HG02943 (cell line): Measurements from ENCODE around the gene ARHGAP10.

Experiments used
- ATAC-seq: cut with Tn5 transposase; IDR thresholded peaks from one replicate; pipeline ENCODE4 v1.9.1; 2021; ENCODE audit warnings: mild to moderate bottlenecking, low read depth, moderate library complexity; ENCODE audit not compliant: unreplicated experiment

Gene ARHGAP10

GRCh38 chr4:148015468-148015867 is 283.6 kb downstream of the ARHGAP10 start:
- ATAC-seq = no peak

- ATAC-seq = no peak
Measured at GRCh38 chr4:148016063-148016637, 284.3 kb downstream of the ARHGAP10 start.

- no peak for ATAC-seq
Measured at GRCh38 chr4:148017801-148018200, 285.9 kb downstream of the ARHGAP10 start.

GRCh38 chr4:148021686-148022085 is 289.8 kb downstream of the ARHGAP10 start:
- ATAC-seq = no peak

GRCh38 chr4:148022975-148023374 is 291.1 kb downstream of the ARHGAP10 start:
- no peak for ATAC-seq

GRCh38 chr4:148023512-148024181 is 291.8 kb downstream of the ARHGAP10 start:
- no peak for ATAC-seq

- ATAC-seq = no peak
Measured at GRCh38 chr4:148025981-148026380, 294.1 kb downstream of the ARHGAP10 start.

GRCh38 chr4:148027201-148027600 is 295.3 kb downstream of the ARHGAP10 start:
- ATAC-seq = no peak

GRCh38 chr4:148029781-148030180 is 297.9 kb downstream of the ARHGAP10 start:
- ATAC-seq = no peak

- no peak for ATAC-seq
Measured at GRCh38 chr4:148030193-148030873, 298.4 kb downstream of the ARHGAP10 start.

- ATAC-seq = no peak
Measured at GRCh38 chr4:148034813-148035212, 302.9 kb downstream of the ARHGAP10 start.

- ATAC-seq = no peak
Measured at GRCh38 chr4:148041606-148042329, 309.9 kb downstream of the ARHGAP10 start.

- ATAC-seq = peak; percentile 3
Measured at GRCh38 chr4:148044089-148044911, 312.4 kb downstream of the ARHGAP10 start.

GRCh38 chr4:148044912-148045352 is 313.0 kb downstream of the ARHGAP10 start:
- peak; percentile 95 for ATAC-seq

- no peak for ATAC-seq
Measured at GRCh38 chr4:148048598-148048997, 316.7 kb downstream of the ARHGAP10 start.

GRCh38 chr4:148051403-148051802 is 319.5 kb downstream of the ARHGAP10 start:
- no peak for ATAC-seq

GRCh38 chr4:148052448-148052847 is 320.6 kb downstream of the ARHGAP10 start:
- no peak for ATAC-seq

- no peak for ATAC-seq
Measured at GRCh38 chr4:148053298-148054003, 321.6 kb downstream of the ARHGAP10 start.

- ATAC-seq = no peak
Measured at GRCh38 chr4:148054275-148054674, 322.4 kb downstream of the ARHGAP10 start.

- ATAC-seq = no peak
Measured at GRCh38 chr4:148055844-148056243, 324.0 kb downstream of the ARHGAP10 start.
